ENCODE data around the gene EP300.

- TF ChIP-seq CTCF (IDR thresholded peaks at IDR 0.05) (no peak), ZFX (IDR thresholded peaks at IDR 0.05; ENCODE audit: borderline replicate concordance) (no peak)
Observed at GRCh38 chr22:41215926-41216325, 123.5 kb downstream of the EP300 start.

Data from 22Rv1 (cell line).